NCI-H2227 (cell line): ENCODE data around the gene DYNLT4.
"Not testable (repeated sequence)": the region's sequence is repeated elsewhere in the genome, so short reads cannot be mapped to it uniquely, and the experiment has no call there.

Experiments
- DNase-seq: peaks from one replicate; lab custom pipeline; 2025; ENCODE audit not compliant: unreplicated experiment; lab: John Stamatoyannopoulos, UW

The DYNLT4 gene

DNA sequence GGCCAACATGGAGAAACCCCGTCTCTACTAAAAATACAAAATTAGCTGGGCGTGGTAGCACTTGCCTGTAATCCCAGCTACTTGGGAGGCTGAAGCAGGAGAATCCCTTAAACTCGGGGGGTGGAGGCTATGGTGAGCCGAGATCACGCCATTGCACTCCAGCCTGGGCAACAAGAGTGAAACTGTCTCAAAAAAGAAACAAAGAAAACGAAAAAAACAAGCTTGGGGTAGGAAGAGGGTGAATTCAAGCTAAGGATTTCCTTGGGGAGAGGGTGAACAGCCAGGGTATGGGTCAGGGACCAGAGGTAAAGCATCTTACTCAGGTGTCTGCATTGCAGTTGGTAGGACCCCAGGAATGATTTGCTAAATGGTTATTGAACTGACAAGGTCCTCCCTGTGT, 40.7 kb downstream of the DYNLT4 start:
- not testable (repeated sequence) for DNase-seq

- DNase-seq, result no peak
Measured at GRCh38 chr1:44760876-44761275, 46.3 kb downstream of the DYNLT4 start.

- no peak for DNase-seq
Measured at GRCh38 chr1:44759077-44759476, 48.1 kb downstream of the DYNLT4 start.

DNA sequence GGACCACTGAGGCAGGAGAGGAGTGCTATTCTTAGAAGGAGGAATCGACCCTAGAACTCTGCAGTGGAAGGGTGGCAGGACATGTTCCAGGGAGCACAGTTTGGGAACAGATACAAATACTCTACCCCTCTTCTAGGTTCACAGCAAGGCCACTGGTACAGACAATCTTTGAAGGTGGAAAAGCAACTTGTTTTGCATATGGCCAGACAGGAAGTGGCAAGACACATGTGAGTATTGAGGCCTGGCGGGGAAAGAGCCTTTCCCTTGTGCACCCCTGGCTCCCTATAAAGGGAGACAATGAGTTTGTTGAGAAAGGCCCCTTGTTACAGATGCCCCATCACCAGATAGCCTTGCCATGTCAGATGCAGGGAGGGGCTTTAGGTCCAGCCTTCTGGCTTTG, 49.7 kb downstream of the DYNLT4 start:
- DNase-seq, result no peak
